PC-9 (cell line): ENCODE results near the gene PRDM15.

Source experiments
- EZH2 ChIP-seq: fragments of 200-600 bp; sonication (generic); IDR thresholded peaks from 2 replicates; pipeline ENCODE4 v1.8.0; 2017; ENCODE audit warnings: antibody characterized with exemption, low read depth
- TF ChIP-seq, protein P1 (sequence below): fragments of 200-600 bp; sonication (generic); conservative IDR thresholded peaks from 2 replicates; pipeline ENCODE4 v1.6.1; 2017; ENCODE audit warnings: mixed run types, antibody characterized with exemption, mild to moderate bottlenecking, moderate library complexity

DNA sequence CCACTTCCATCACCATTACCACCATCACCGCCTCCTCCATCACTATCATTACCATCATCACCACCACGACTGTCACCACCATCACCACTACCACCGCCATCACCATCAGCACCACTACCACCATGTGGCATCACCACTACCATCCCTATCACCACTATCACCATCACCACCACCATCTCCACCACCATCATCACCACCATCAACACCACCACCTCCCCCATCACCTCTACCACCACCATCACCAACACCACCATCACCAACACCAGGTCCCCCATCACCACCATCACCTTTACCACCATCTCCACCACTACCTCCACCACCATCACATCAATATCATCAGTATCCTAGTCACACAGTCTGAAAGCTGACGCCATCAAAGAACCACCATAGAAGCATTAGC is 72.4 kb downstream of the PRDM15 start:
- TF ChIP-seq, protein P1, sequence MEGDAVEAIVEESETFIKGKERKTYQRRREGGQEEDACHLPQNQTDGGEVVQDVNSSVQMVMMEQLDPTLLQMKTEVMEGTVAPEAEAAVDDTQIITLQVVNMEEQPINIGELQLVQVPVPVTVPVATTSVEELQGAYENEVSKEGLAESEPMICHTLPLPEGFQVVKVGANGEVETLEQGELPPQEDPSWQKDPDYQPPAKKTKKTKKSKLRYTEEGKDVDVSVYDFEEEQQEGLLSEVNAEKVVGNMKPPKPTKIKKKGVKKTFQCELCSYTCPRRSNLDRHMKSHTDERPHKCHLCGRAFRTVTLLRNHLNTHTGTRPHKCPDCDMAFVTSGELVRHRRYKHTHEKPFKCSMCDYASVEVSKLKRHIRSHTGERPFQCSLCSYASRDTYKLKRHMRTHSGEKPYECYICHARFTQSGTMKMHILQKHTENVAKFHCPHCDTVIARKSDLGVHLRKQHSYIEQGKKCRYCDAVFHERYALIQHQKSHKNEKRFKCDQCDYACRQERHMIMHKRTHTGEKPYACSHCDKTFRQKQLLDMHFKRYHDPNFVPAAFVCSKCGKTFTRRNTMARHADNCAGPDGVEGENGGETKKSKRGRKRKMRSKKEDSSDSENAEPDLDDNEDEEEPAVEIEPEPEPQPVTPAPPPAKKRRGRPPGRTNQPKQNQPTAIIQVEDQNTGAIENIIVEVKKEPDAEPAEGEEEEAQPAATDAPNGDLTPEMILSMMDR: no peak
- no peak for TF ChIP-seq EZH2
